Stimulated activated CD8-positive, alpha-beta memory T cell treated with anti-CD3 and anti-CD28 coated beads, Interleukin-12 subunit alpha, Interleukin-12 subunit beta, amount 100 ng/mL, for 24 hours (primary cell): ENCODE measurements around the gene KNOP1.
"Not testable (repeated sequence)": the region's sequence is repeated elsewhere in the genome, so short reads cannot be mapped to it uniquely, and the experiment has no call there.

Source experiments
- DNase-seq: peaks from one replicate; pipeline ENCODE4 v3.0.0-alpha.2; 2020; ENCODE audit errors: extremely low read depth

KNOP1 gene

DNA sequence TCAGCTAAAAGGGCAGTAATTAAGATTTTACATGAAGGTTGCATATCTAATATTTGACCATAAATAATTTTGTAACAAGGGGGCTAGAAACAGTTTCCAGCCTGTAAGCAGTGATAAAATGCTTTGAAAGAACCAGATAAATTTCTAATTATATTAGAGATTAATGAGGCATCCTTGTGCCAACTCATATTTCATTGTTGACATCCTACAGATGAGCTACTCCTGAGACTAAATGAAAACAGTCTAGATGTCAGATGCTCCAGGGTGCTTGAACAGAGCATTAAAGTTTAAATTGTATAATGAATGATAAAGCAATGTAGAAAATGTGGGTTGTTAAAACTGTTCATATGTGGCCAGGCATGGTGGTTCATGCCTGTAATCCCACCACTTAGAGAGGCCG lies 23.3 kb upstream of the KNOP1 start:
- no peak for DNase-seq

DNA sequence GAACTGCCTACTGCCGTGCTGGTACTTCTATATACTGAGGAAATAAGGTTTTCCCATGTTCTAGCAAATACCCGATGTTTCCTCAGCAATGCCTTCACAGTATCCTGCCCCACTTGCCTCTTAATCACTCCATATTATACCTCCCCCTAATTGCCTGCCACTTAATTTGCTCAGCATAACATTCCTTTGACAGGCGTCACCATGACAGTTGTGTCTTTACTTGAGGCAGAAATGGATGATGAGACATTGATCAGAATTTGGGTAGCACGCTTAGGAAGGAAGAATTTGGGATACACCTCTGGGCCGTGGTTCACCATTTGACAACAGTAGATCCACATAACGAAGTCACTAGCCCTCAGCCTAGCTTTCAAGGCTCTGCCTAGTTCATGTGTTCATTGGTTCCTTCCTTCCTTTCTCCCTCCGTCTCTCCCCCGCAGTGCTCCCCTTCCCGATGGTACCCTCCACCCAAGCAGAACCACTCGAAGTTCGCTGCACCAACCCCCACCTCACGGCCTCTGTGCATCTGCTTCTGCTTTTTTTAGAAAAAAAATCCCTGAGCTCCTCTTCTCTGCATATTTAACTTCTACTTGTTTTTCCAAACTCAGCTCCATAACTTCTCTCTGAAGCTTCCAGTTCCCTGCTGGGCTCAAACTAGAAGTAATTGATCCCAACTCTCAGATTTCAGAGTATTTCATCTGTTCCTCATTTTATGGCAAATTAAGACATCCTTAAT lies 19.4 kb upstream of the KNOP1 start:
- DNase-seq = no peak

DNA sequence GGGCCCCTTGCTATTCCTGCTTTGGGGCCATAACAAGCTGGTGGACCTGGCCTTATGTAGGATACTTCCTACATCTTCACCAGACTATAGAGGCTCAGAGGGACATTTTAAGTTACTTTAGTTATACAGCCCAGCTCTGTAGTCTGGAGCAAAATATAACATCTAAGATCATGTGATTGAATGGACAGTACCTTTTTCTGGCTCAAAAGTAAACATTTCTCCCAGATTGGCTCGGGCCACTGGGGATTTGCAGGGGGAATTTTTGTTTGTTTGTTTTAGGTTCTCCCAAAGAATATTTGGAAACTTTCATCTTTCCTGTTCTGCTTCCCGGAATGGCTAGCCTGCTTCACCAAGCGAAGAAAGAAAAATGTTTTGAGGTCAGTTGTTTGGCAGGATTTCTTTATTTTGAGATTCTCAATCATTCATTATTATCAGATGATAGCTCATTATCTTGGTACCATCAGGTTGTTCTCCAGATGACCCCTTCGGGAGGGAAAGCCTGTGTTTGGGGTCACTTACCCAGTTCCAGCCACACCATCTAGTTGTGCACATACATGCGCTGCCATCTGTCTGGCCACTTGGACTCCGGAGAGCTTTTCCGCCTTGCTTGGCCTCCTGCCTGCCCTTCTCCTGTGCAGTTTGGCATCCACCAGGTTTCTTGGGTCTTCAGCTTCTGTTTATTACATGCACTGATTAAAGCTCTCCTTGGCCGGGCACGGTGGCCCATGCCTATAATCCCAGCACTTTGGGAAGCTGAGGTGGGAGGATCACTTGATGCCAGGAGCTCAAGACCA lies 17.2 kb upstream of the KNOP1 start:
- no peak for DNase-seq

DNA sequence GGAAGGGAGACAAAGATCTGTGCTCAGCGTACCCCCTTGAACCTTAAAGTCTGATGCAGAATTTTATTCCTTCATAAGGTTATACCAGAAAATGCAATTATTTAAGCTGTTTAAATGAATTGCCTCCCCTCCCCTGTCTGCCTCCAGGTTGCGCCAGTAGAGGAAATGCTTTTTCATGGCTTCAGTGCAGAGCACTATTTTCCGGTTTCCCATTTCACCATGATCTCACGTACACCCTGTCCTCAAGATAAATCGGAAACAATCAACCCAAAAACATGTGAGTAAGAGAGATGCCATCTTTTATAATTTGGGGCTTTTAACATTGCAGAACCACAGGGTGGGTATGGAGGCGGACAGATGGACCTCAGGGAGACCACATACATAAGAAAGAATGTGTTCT lies 15.5 kb upstream of the KNOP1 start:
- DNase-seq = no peak

DNA sequence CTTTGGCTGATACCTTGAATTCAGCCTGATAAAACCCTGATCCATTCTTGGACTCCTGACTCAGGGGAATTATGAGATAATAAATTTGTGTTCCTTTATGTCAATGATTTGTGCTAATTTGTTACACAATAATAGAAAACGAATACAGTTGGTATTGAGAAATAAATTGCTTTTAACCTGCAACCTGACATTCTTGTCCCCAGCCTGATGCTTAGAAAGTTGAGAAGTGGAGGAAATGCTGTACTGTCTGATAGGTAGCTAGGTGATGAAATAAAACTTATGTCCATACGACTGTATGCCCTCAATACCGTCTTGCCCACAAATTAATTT lies 10.6 kb upstream of the KNOP1 start:
- no peak for DNase-seq

DNA sequence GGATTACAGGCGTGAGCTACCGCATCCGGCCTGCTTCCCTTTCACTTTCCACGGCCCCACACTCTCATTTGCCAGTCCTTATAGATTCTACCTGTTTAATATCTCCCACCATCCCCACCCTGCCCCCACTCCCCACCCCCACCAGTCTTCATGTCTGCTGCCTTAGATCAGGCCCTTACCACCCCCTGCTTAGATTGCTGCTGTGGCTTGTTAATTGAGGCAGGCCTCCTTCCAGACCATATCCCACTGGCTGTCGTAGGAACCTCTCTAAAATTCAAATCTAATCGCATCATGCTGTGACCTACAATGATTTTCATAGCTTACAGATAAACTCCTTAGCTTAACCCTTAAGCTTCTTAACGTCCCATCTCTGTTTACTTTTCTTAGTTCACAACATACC lies 5.0 kb upstream of the KNOP1 start:
- no peak for DNase-seq

DNA sequence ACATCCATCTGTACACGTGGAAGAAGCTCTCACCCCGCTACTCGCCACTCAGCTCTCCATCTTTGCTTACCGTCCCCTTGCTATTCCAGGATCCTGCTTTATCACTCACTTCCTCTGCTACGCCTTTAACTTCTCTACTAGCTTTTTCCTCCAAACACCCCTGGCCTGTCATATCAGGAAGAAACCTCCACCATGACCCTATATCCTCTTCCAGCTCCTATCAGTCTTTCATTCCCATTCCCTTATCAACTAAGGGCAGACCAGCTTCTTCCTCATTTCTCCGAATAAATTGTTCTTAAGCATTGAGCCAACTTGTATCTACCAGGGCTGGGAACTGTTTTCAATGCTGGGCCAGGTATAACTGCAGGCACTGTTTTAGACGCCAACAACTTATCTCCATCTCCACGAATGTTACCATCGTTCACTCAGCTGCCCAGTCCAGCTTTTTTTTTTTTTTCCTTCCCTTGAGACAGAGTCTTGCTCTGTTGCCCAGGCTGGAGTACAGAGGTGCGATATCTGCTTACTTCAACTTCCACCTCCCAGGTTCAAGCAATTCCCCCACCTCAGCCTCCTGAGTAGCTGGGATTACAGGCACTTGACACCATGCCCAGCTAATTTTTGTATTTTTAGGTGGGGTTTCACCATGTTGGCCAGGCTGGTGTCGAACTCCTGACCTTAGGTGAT lies 4.4 kb upstream of the KNOP1 start:
- no peak for DNase-seq

DNA sequence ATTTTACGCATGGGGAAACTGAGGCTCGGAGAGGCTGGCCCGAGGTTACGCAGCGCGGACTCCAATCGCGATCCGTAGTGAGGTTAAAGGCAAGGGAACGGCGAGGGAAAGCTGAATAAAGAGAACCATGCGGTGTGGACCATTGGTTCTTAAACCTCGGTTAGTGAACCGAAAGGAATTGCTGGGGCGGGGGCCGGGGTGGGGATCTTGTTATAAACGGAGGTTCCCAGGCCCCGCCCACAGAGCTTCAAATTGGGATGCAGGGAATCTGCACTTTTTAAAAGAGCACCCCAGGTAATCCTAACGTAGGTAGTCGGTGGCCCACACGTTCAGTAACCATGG lies 568 bp upstream of the KNOP1 start:
- no peak for DNase-seq

DNA sequence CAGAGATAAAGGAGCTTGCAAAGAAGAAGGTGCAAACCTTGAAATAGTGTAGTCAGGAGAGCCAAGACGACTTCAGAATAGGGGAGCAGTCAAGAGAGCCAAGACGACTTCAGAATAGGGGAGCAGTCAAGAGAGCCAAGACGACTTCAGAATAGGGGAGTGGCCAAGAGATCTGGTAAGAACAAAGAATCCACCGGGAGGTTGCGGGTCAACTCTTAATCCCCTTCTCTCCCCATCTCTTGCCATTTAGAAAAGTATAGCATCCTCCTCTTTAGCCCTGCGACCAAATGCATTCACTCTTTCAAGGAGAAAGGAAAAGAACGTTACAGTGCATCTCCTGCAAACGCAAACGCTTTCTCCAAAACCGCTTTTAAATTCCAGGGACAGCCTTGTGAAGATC lies 713 bp downstream of the KNOP1 start:
- no peak for DNase-seq

DNA sequence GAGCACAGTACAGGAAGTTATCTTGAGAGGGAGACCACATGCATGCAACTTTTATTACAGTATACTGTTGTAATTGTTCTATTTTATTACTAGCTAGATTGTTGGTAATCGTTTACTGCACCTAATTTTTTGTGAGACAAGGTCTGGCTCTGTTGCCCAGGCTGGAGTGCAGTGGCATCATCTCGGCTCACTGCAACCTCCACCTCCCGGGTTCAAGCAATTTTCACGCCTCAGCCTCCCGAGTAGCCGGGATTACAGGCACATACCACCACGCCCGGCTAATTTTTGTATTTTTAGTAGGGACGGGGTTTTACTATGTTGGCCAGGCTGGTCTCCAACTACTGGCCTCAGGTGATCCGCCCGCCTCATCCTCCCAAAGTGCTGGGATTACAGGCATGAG lies 1.3 kb downstream of the KNOP1 start:
- DNase-seq = not testable (repeated sequence)

DNA sequence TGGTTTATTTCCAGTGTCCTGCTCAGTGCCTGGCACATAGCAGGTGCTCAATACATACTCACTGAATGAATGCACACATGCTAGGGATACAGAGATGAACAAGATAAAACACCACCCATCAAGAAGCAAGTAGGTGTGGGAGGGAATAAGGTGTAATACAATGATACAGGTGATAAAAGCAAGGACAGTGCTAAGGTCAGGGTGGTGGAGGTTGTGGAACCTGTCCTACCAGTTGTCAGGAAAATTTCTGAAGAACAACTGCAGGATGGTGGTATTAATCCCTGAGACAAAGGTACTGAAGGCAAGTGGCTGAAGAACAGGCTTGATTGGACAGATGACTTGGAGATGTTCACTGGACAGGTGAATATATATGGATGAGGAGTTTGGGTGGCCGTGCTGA lies 1.8 kb downstream of the KNOP1 start:
- no peak for DNase-seq

DNA sequence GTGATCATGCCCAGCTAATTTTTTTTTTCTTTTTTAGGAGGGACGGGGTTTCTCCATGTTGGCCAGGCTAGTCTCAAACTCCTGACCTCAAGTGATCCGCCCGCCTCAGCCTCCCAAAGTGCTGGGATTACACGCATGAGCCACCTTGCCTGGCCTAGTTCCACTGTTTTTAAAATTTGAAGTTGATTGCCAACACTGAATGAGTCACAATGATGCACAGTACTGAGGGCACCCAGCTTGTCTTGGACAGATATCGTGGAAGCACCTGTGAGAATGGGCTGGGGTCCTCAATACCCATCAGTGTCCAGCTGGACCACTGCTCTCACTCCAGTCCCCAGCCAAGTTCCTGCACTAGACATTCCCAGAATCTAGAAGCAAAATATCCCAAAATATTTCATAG lies 2.5 kb downstream of the KNOP1 start:
- no peak for DNase-seq

DNA sequence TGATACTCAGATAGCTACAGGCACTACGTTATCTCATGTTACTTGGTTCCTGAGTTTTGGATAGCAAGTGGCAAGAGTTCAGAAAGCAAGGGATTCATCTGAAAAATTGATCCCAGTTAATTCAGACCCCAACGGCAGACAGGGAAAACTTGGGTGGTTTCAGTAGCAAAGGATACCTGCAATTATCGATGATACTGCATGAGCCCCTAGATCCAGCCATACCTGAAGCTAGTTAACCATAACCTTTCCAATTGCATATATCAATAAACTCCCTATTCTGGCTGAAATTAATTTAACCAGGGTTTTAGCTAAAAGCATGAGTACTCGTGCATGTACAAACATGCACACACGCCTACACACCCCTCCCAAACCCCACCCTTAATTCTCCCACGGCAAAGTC lies 4.3 kb downstream of the KNOP1 start:
- DNase-seq = no peak

DNA sequence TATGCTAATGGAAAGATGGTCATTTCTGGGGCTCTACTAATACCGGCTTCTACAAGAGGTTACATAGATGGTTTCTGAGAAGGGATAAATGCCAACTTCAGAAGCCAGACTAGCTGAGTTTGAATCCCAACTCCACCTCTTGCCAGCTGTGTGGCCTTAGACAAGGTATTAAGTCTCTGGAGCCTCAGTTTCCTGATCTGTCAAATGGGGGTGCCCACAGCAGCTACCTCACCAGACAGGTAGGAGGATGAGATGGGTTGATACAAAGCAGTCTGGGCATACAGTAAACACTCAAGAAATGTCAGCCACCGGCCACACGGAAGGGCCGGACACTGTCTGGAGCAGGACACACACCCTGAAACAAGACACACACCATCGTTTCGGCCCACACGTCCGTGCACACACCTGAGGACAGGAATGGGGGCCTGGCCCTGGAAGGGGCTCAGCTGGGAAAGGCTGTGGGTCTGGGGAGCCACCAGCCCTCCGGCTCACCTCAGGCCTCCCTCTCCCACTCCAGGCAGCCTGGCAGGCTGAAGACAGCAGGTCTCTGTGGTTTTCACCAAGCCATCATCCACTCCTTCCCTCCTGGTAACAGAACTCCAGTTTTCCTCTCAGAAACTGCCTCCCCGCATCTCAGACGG lies 5.5 kb downstream of the KNOP1 start:
- no peak for DNase-seq

DNA sequence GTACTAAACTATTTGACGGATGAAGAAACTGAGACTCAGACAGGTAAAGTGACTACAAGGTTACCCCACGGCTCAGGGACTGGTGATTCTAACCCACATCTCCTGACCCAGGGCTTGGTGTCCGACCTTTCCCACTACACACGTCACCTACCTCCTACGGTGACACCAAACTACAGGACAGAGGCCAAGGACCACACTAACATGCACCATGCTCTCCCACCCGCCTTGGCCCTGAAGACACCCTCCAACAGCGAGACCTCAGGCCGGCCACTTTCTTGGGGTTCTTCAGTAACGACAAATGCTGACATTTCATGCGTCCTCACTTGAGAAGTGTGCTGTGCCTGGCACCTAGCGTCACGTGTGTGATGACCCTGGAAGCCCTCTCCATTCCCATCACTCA lies 6.4 kb downstream of the KNOP1 start:
- DNase-seq = no peak

DNA sequence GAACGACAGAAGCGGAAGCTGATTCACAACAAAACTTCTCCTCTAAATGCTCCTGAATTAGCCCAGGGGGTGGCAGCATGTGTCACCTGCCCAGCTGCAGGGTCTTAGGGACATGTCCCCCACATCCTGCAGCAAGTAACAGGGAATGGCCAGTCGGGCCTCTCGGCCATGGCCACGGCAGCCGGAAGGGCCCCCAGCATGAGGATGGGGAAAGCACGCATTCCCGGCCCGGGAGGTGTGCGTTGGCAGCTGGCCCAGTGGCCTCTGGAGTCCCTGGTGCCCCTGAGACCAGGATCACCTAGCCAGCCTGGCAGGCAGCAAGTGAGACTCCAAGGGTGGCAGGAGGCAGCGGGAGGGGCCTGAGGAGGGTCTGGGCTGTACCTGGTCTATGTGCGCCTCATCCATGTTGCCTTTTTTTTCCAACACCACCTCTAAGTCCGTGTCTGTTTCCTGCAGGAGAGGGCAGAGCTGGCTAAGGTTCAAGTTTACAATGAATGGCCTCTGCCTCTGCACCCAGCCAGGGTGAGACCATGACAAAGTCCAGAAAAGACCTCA lies 7.0 kb downstream of the KNOP1 start:
- DNase-seq = no peak

DNA sequence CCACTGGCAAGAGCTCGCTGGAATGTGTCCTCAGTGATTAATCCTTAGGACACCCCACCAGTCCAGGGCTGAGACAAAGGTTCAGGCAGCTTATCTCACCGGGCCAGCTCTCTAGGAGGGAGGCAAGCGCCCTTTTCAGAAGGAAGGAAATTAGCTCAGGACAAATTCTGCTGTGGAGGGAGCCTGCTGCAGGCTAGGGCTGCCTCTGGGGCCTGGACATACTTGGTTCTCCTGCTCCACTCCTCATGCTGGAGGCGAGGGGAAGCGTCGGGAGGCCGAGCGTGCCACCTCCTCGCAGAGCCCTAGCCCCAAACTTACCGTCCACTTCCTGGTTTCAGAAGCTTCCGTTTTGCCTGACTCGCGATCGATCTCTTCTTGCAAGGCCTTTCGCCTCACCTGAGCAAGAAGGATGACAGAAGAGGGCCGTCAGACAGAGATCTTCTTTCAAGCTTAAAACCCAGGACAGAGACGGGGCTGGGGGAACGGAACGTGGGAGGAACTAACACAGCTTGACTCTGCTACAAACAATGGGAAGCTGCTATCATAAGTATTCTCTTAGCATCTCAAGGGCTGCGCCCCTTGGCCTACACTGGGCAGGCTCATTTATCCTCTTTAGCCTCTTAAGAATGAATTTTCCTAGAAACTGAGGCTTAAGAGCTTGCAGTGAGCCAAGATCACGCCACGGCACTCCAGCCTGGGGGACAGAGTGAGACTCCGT lies 7.7 kb downstream of the KNOP1 start:
- no peak for DNase-seq

DNA sequence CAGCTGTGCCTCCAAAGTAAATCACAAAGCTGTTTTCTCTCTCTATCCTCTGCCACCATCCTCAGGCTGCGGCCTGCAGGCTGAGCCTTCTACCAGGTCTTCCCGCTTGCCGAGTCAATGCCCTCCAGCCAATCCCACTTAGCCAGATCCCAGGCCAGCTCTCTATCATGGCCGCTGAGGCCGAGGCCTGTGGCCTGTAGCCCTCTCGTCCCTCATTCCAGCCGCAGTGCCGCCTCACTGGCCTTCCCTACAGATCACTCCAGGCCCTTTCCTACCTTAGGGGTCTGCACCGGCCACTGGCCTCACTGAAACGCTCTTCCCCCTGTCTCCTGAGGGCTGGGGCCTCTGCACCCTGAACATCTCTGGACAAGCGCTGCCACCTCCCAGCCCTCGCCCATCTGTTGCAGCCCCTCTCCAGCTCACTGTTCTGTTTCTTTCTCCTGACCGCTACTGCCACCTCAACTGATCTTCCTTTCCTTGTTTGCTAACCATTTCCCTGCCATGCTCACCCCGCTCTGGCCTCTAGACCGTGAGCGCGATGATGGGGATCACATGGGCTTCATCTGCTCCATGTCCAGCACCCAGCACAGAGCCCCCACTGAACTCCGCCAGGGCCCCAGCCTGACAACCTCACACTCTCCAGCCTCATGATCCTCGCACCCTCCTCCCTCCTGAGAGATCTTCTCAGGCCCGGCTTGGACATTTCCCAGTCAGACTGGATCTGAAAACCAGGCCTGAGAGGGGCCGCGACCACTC lies 8.5 kb downstream of the KNOP1 start:
- DNase-seq = no peak

DNA sequence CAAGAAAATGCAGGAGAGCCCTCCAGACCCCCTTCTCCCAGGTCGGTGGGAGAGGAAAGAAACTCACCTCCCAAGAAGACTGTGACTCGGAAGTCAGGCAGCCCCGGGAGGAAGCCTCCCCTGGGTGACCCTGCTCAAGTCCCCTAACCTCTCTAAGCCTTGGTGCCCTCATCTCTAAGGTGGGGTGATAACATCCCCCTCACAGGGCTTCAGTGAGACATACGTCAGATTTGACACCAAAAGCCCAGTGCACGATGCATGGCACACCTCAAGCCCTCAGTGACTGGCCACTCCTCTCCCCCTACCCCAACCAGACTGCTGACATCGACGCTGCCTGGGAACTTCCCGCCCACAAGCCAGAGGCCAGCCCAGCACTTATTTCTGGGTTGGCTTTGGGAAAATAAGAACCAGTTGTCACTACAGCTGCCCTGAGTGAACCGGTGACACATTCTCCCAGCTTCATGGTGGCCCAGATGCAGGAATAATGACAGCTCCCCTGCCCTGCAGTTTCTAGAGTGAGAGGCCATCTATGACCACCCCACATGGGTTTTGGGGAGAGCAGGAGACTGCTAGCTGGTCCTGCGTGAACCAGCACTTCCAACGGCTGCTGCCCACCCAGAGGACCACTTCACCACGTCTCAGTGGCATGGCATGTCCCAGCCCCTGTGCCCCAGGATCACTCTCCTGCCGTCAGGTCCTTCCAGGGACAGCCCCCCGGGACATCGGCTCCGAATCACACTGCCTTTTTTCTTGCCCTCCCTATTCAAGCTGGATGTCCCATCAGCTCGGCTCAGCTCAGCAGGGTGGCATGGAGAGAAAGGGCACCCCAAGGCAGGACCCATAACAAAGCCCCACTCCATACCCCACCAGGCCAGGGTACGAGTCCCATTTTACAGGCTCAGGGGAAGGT lies 9.5 kb downstream of the KNOP1 start:
- DNase-seq = no peak
